ENCODE data around the gene TBXT. TPM values are rescaled to one million over a fixed set of nuclear protein-coding genes. Genes with fewer than 3 reads are reported as not detected.

Gene TBXT
- total and polyA plus RNA-seq, 2 of the 13 experiments (the other 11 are each of a cell fraction or from before 2014, with no cell fraction given) = not detected

DNA sequence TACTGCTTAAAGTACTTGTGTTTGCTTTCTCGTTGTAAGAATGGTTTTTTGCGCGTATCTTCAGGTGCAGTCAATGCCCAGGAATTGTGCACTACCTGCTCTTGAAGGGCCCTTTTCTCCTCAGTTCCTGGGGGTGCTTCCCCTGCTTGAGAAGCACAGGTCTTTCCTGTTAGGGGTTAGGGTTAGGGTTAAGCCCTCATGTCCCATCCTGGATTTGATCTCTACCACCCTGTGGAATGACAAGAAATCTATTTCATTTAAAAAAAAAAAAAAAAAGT, 39.6 kb upstream of the TBXT start:
- in situ Hi-C loops (cut with HindIII; ENCODE audit: extremely low pct_ligation_motif_present, low pct_unique_long_range_greater_than_20kb) = no loop called here
- Histone ChIP-seq H3K9me3 (ENCODE audit: low read length) (no peaks in the 10 kb centered on the region), H3K4me2 (ENCODE audit: low read depth, low read length) (no peak overlapping the region), H3K36me3 (replicated peaks in 1 of 2; ENCODE audit: control insufficient read depth in 1 of 2, insufficient read depth in 2 of 2, low read length in 2 of 2) (no peaks in the 10 kb centered on the region), H3K27me3 (ENCODE audit: control insufficient read depth in 1 of 2, insufficient read depth in 2 of 2, low read length in 2 of 2) (peaks cover 2 to 58% of the 10 kb centered on the region in 2 experiments), H3K4me1 (ENCODE audit: insufficient read depth, low read length) (no peaks in the 10 kb centered on the region), H3K4me3 (replicated peaks in 1 of 3; ENCODE audit: insufficient read depth in 1 of 3, low read depth in 2 of 3, low read length in 3 of 3) (no peak overlapping the region), H3K79me2 (ENCODE audit: insufficient read depth, low read length) (no peaks in the 10 kb centered on the region), H4K20me1 (ENCODE audit: insufficient read depth, low read length) (no peaks in the 10 kb centered on the region), H3K27ac (ENCODE audit: extremely low read length, insufficient read depth, low read length) (no peak overlapping the region), H2AFZ (ENCODE audit: low read length) (no peak overlapping the region), H3K9ac (ENCODE audit: insufficient read depth, low read depth, low read length) (no peak overlapping the region)
- intact Hi-C loops (cut with micrococcal nuclease; ENCODE audit: unreplicated experiment) = no loop called here
- CTCF ChIA-PET (ENCODE audit: low intra/inter-chr PET ratio, low total read pairs) = no interaction called here
- ATAC-seq (no peak), FAIRE-seq (no peak), DNase-seq (ENCODE audit: low spot score) (no peak)
- 82% methylated on average over 3 of the region's 3 CpGs for WGBS (ENCODE audit: low lambda C conversion rate)
- no peak for TF ChIP-seq SIX1 (CRISPR knock-in tag; IDR thresholded peaks at IDR 0.05; ENCODE audit: borderline replicate concordance)
- no peak for TF ChIP-seq ESRRA (CRISPR knock-in tag; IDR thresholded peaks at IDR 0.05; ENCODE audit: low read depth)
- TF ChIP-seq ZNF460 (CRISPR knock-in tag; IDR thresholded peaks at IDR 0.05; ENCODE audit: borderline replicate concordance) = no peak
- TF ChIP-seq SRF (IDR thresholded peaks at IDR 0.05; ENCODE audit: low read depth, low read length) = no peak
- TF ChIP-seq, protein P1, sequence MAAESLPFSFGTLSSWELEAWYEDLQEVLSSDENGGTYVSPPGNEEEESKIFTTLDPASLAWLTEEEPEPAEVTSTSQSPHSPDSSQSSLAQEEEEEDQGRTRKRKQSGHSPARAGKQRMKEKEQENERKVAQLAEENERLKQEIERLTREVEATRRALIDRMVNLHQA (CRISPR knock-in tag; IDR thresholded peaks at IDR 0.05) = no peak
- no peak for TF ChIP-seq ZNF234 (CRISPR knock-in tag; conservative IDR thresholded peaks at IDR 0.05)
- no peak for TF ChIP-seq ZNF326 (CRISPR knock-in tag; IDR thresholded peaks at IDR 0.05; ENCODE audit: borderline replicate concordance)
- TF ChIP-seq ARNT2 (CRISPR knock-in tag; IDR thresholded peaks at IDR 0.05; ENCODE audit: low read depth) = no peak
- no peak for TF ChIP-seq ZEB1 (IDR thresholded peaks at IDR 0.05; ENCODE audit: insufficient replicate concordance, low read depth)
- TF ChIP-seq HNRNPH1 (optimal IDR thresholded peaks at IDR 0.05; ENCODE audit: low read depth, low read length) = no peak
- TF ChIP-seq KLF12 (CRISPR knock-in tag; IDR thresholded peaks at IDR 0.05; ENCODE audit: borderline replicate concordance) = no peak
- TF ChIP-seq, protein P2, sequence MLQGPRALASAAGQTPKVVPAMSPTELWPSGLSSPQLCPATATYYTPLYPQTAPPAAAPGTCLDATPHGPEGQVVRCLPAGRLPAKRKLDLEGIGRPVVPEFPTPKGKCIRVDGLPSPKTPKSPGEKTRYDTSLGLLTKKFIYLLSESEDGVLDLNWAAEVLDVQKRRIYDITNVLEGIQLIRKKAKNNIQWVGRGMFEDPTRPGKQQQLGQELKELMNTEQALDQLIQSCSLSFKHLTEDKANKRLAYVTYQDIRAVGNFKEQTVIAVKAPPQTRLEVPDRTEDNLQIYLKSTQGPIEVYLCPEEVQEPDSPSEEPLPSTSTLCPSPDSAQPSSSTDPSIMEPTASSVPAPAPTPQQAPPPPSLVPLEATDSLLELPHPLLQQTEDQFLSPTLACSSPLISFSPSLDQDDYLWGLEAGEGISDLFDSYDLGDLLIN (CRISPR knock-in tag; IDR thresholded peaks at IDR 0.05; ENCODE audit: borderline replicate concordance) = no peak
- TF ChIP-seq FOXC1 (CRISPR knock-in tag; IDR thresholded peaks at IDR 0.05; ENCODE audit: borderline replicate concordance) = no peak
- no peak for TF ChIP-seq ZNF777 (CRISPR knock-in tag; IDR thresholded peaks at IDR 0.05)
- TF ChIP-seq ZBTB42 (CRISPR knock-in tag; IDR thresholded peaks at IDR 0.05) = no peak
- POLR2A ChIA-PET = no interaction called here
- no TSS peak for BruUV-seq (replicated peaks)
